ENCODE data around the gene SLC35F4. TPM values are rescaled to one million over a fixed set of nuclear protein-coding genes. Genes with fewer than 3 reads are reported as not detected.

SLC35F4 gene
- total and polyA plus RNA-seq, 2 donors (not counting 1 experiment from before 2014, with no cell fraction given), result not detected

GRCh38 chr14:57748279-57748678 lies 117.6 kb downstream of the SLC35F4 start:
- H3K4me2 ChIP-seq (replicated peaks; ENCODE audit: low read depth, low read length, poor library complexity, severe bottlenecking), result no peak overlapping the region
- TF ChIP-seq CTCF (IDR thresholded peaks at IDR 0.05), result no peak
- TF ChIP-seq EZH2 (IDR thresholded peaks at IDR 0.05; ENCODE audit: borderline replicate concordance, insufficient read depth, low read depth, low read length, poor library complexity, severe bottlenecking), result no peak
- Mint-ChIP-seq H3K9me3 (ENCODE audit: insufficient read depth) (peaks cover 2% of the 10 kb centered on the region), H3K27me3 (no peaks in the 10 kb centered on the region), H3K4me3 (no peak overlapping the region), H3K4me1 (no peaks in the 10 kb centered on the region), H3K27ac (no peak overlapping the region)
- ChIA-PET POLR2A (no interaction called here), CTCF (no interaction called here)
- no peaks in the 10 kb centered on the region for H4K20me1 ChIP-seq (ENCODE audit: control insufficient read depth, insufficient read depth, low read length, poor library complexity, severe bottlenecking)
- ATAC-seq (ENCODE audit: low read depth), result no peak
- H3K27me3 ChIP-seq (replicated peaks in 1 of 4; ENCODE audit: control extremely low read depth in 1 of 4, control insufficient read depth in 3 of 4, insufficient read depth in 4 of 4, low read length in 3 of 4), result no peaks in the 10 kb centered on the region
- no peaks in the 10 kb centered on the region for H3K36me3 ChIP-seq (replicated peaks in 1 of 2; ENCODE audit: control extremely low read depth in 1 of 2, control insufficient read depth in 1 of 2, extremely low read depth in 1 of 2, insufficient read depth in 2 of 2, low read length in 1 of 2)
- no peak for DNase-seq
- no peak overlapping the region for H3K27ac ChIP-seq (ENCODE audit: low read length in 2 of 2)
- no peaks in the 10 kb centered on the region for H3K79me2 ChIP-seq (ENCODE audit: control insufficient read depth, insufficient read depth, low read length)
- no peaks in the 10 kb centered on the region for H3K4me1 ChIP-seq (ENCODE audit: control insufficient read depth in 2 of 2, insufficient read depth in 2 of 2, low read length in 2 of 2)
- H3K9ac ChIP-seq (ENCODE audit: low read length), result no peak overlapping the region
- no peak overlapping the region for H3K4me3 ChIP-seq (ENCODE audit: control extremely low read depth in 1 of 5, extremely low read depth in 1 of 5, insufficient read depth in 1 of 5, low read depth in 2 of 5, low read length in 4 of 5)
- intact Hi-C loops (cut with micrococcal nuclease), result no loop called here
- WGBS (ENCODE audit: insufficient coverage), result no CpG with 5 or more reads among the region's 1 CpG
- no peaks in the 10 kb centered on the region for H3K9me3 ChIP-seq (ENCODE audit: control extremely low read depth in 1 of 3, control insufficient read depth in 2 of 3, insufficient read depth in 1 of 3, low read length in 2 of 3)
- H2AFZ ChIP-seq (ENCODE audit: insufficient read depth, low read depth, low read length, poor library complexity, severe bottlenecking), result no peak overlapping the region

- ChIA-PET POLR2A (no interaction called here), CTCF (no interaction called here)
- H4K20me1 ChIP-seq (ENCODE audit: control insufficient read depth, insufficient read depth, low read length, poor library complexity, severe bottlenecking), result no peaks in the 10 kb centered on the region
- no peaks in the 10 kb centered on the region for H3K4me1 Mint-ChIP-seq
- H2AFZ ChIP-seq (ENCODE audit: insufficient read depth, low read depth, low read length, poor library complexity, severe bottlenecking), result no peak overlapping the region
- no peaks in the 10 kb centered on the region for H3K9me3 ChIP-seq (ENCODE audit: control extremely low read depth in 1 of 3, control insufficient read depth in 2 of 3, insufficient read depth in 1 of 3, low read length in 2 of 3)
- intact Hi-C loops (cut with micrococcal nuclease), result no loop called here
- no peaks in the 10 kb centered on the region for H3K36me3 ChIP-seq (replicated peaks in 1 of 2; ENCODE audit: control extremely low read depth in 1 of 2, control insufficient read depth in 1 of 2, extremely low read depth in 1 of 2, insufficient read depth in 2 of 2, low read length in 1 of 2)
- H3K4me3 Mint-ChIP-seq, result no peak overlapping the region
- no peaks in the 10 kb centered on the region for H3K79me2 ChIP-seq (ENCODE audit: control insufficient read depth, insufficient read depth, low read length)
- no peak overlapping the region for H3K27ac ChIP-seq (ENCODE audit: low read length in 2 of 2)
- H3K4me3 ChIP-seq (ENCODE audit: control extremely low read depth in 1 of 5, extremely low read depth in 1 of 5, insufficient read depth in 1 of 5, low read depth in 2 of 5, low read length in 4 of 5), result no peak overlapping the region
- no peaks in the 10 kb centered on the region for H3K27me3 Mint-ChIP-seq
- DNase-seq, result no peak
- no peaks in the 10 kb centered on the region for H3K27me3 ChIP-seq (replicated peaks in 1 of 4; ENCODE audit: control extremely low read depth in 1 of 4, control insufficient read depth in 3 of 4, insufficient read depth in 4 of 4, low read length in 3 of 4)
- no peak overlapping the region for H3K9ac ChIP-seq (ENCODE audit: low read length)
- TF ChIP-seq CTCF (IDR thresholded peaks at IDR 0.05), result no peak
- no peak for TF ChIP-seq EZH2 (IDR thresholded peaks at IDR 0.05; ENCODE audit: borderline replicate concordance, insufficient read depth, low read depth, low read length, poor library complexity, severe bottlenecking)
- no peak overlapping the region for H3K27ac Mint-ChIP-seq
- no peak overlapping the region for H3K4me2 ChIP-seq (replicated peaks; ENCODE audit: low read depth, low read length, poor library complexity, severe bottlenecking)
- no peaks in the 10 kb centered on the region for H3K4me1 ChIP-seq (ENCODE audit: control insufficient read depth in 2 of 2, insufficient read depth in 2 of 2, low read length in 2 of 2)
- WGBS (ENCODE audit: insufficient coverage), result 96% methylated on average over 3 of the region's 4 CpGs
- peaks cover 2% of the 10 kb centered on the region for H3K9me3 Mint-ChIP-seq (ENCODE audit: insufficient read depth)
- ATAC-seq (ENCODE audit: low read depth), result no peak
These were observed 118.9 kb downstream of the SLC35F4 start for GRCh38 chr14:57747036-57747435.
